H1 (cell line): Measurements from ENCODE around the gene SERPINA6. TPM values are rescaled to one million over a fixed set of nuclear protein-coding genes. Genes with fewer than 3 reads are reported as not detected.
"Not testable (repeated sequence)": the region's sequence is repeated elsewhere in the genome, so short reads cannot be mapped to it uniquely, and the experiment has no call there.

Experiments
- CTCF ChIA-PET: fragments of 300-600 bp; sonication (Branson Sonifier 250); formaldehyde crosslinking; loops from one replicate; lab custom pipeline; 2021; ENCODE audit not compliant: partially characterized antibody; lab: Charles Lee
- POLR2A ChIA-PET: fragments of 300-600 bp; sonication (Branson Sonifier 250); formaldehyde crosslinking; loops from one replicate; lab custom pipeline; 2021; ENCODE audit warnings: inconsistent platforms; ENCODE audit not compliant: partially characterized antibody; lab: Charles Lee
- DNase-seq, 2 experiments: peaks; one replicate each; pipeline versions ENCODE4 v3.0.0 to v3.0.0-alpha.2; 2010 to 2022; ENCODE audit warnings: low spot score in 2 of 2, low read depth in 1 of 2, mixed read lengths in 1 of 2
- FAIRE-seq: peaks from 2 replicates; lab custom pipeline; 2011; peaks lifted over from hg19 to GRCh38; lab: Jason Lieb, UNC
- H2AFZ ChIP-seq: 2 replicates; pipeline ENCODE4 v1.8.1; 2012; ENCODE audit warnings: low read length, inconsistent platforms
- H2AK5ac ChIP-seq: 2 replicates; pipeline ENCODE4 v1.6.1; 2013; ENCODE audit warnings: low read depth, low read length
- H2BK120ac ChIP-seq: replicated peaks from 2 replicates; pipeline ENCODE3; 2013; ENCODE audit warnings: low read depth, low read length, inconsistent platforms
- H2BK12ac ChIP-seq: 2 replicates; pipeline ENCODE4 v1.6.1; 2013; ENCODE audit warnings: low read depth, low read length
- H2BK15ac ChIP-seq: 2 replicates; pipeline ENCODE4 v1.6.1; 2013; ENCODE audit warnings: low read length
- H2BK20ac ChIP-seq: 2 replicates; pipeline ENCODE4 v1.6.1; 2013; ENCODE audit warnings: low read length
- H2BK5ac ChIP-seq: 2 replicates; pipeline ENCODE4 v1.6.1; 2013; ENCODE audit warnings: low read depth, low read length
- H3K14ac ChIP-seq: 2 replicates; pipeline ENCODE4 v1.6.1; 2013; ENCODE audit warnings: inconsistent platforms; ENCODE audit not compliant: insufficient read length
- H3K18ac ChIP-seq: 2 replicates; pipeline ENCODE4 v1.6.1; 2013; ENCODE audit warnings: low read length; ENCODE audit errors: extremely low read depth
- H3K23ac ChIP-seq: 2 replicates; pipeline ENCODE4 v1.6.1; 2013; ENCODE audit warnings: inconsistent platforms; ENCODE audit not compliant: insufficient read length
- H3K23me2 ChIP-seq: 2 replicates; pipeline ENCODE4 v1.6.1; 2013; ENCODE audit warnings: low read depth, low read length
- H3K27ac ChIP-seq: 2 replicates; pipeline ENCODE4 v1.6.1; 2011; ENCODE audit warnings: low read depth, low read length, inconsistent platforms
- H3K27me3 ChIP-seq, 4 experiments: replicated peaks in 1 of 4; 1 replicate in 1 of 4; 2 replicates in 3 of 4; pipeline versions ENCODE4 v1.6.1 to v1.8.1; 2011 to 2013; ENCODE audit warnings: low read length in 3 of 4, mild to moderate bottlenecking in 3 of 4, inconsistent platforms in 2 of 4, mixed read lengths in 2 of 4, moderate library complexity in 1 of 4; ENCODE audit not compliant: control insufficient read depth in 3 of 4, insufficient read depth in 3 of 4; ENCODE audit errors: extremely low read depth in 1 of 4
- H3K36me3 ChIP-seq, 4 experiments: 2 replicates each; pipeline versions ENCODE4 v1.6.1 to v1.8.1; 2011 to 2013; ENCODE audit warnings: mild to moderate bottlenecking in 4 of 4, low read length in 3 of 4, moderate library complexity in 2 of 4, control low read depth in 1 of 4, inconsistent platforms in 1 of 4; ENCODE audit not compliant: insufficient read depth in 4 of 4, control insufficient read depth in 2 of 4
- H3K4ac ChIP-seq: replicated peaks from 2 replicates; pipeline ENCODE3; 2013; ENCODE audit warnings: low read length, low read depth, mixed read lengths, inconsistent platforms; ENCODE audit not compliant: insufficient read length
- H3K4me1 ChIP-seq, 4 experiments: replicated peaks in 1 of 4; 1 replicate in 1 of 4; 2 replicates in 3 of 4; pipeline versions ENCODE4 v1.6.1 to v1.8.1; 2011 to 2013; ENCODE audit warnings: low read length in 3 of 4, inconsistent platforms in 2 of 4, mixed read lengths in 1 of 4; ENCODE audit not compliant: insufficient read depth in 4 of 4, control insufficient read depth in 3 of 4
- H3K4me2 ChIP-seq, 2 experiments: 2 replicates each; pipeline versions ENCODE4 v1.6.1 to v1.8.1; 2011 to 2013; ENCODE audit warnings: low read depth in 2 of 2, low read length in 2 of 2, control low read depth in 1 of 2, inconsistent platforms in 1 of 2, mild to moderate bottlenecking in 1 of 2; ENCODE audit not compliant: insufficient read depth in 1 of 2
- H3K4me3 ChIP-seq, 4 experiments: fragments of 200-600, 300-600 bp in 1 of 4; sonication (generic), shearing (Covaris generic), sonication (Bioruptor Twin) in 1 of 4; 2 replicates each; pipeline versions ENCODE4 v1.5.1 to v1.8.1; 2011 to 2016; ENCODE audit warnings: low read length in 4 of 4, low read depth in 3 of 4, control low read depth in 2 of 4, inconsistent platforms in 2 of 4, mild to moderate bottlenecking in 2 of 4, mixed read lengths in 1 of 4, moderate library complexity in 1 of 4; ENCODE audit not compliant: insufficient read depth in 2 of 4; ENCODE audit errors: extremely low read depth in 1 of 4
- H3K56ac ChIP-seq: replicated peaks from 2 replicates; pipeline ENCODE3; 2013; ENCODE audit warnings: low read depth, mild to moderate bottlenecking, mixed read lengths, low read length, inconsistent platforms; ENCODE audit not compliant: insufficient read length
- H3K79me1 ChIP-seq: 2 replicates; pipeline ENCODE4 v1.6.1; 2013; ENCODE audit warnings: low read depth, low read length, control low read depth
- H3K79me2 ChIP-seq, 2 experiments: 2 replicates each; pipeline versions ENCODE4 v1.6.1 to v1.8.1; 2012 to 2013; ENCODE audit warnings: low read length in 2 of 2, mild to moderate bottlenecking in 2 of 2, inconsistent platforms in 1 of 2; ENCODE audit not compliant: insufficient read depth in 2 of 2, control insufficient read depth in 1 of 2
- H3K9ac ChIP-seq, 4 experiments: replicated peaks in 1 of 4; 1 replicate in 1 of 4; 2 replicates in 3 of 4; pipeline versions ENCODE4 v1.6.1 to v1.8.1; 2011 to 2013; ENCODE audit warnings: low read depth in 3 of 4, low read length in 3 of 4, control low read depth in 2 of 4, mild to moderate bottlenecking in 2 of 4, moderate library complexity in 2 of 4, inconsistent platforms in 1 of 4; ENCODE audit errors: extremely low read depth in 1 of 4
- H3K9me3 ChIP-seq, 2 experiments: 2 replicates each; pipeline versions ENCODE4 v1.6.1 to v1.8.1; 2012 to 2013; ENCODE audit warnings: mild to moderate bottlenecking in 2 of 2, moderate library complexity in 2 of 2, control low read depth in 1 of 2, inconsistent platforms in 1 of 2, low read depth in 1 of 2, low read length in 1 of 2, mixed read lengths in 1 of 2; ENCODE audit not compliant: insufficient read depth in 2 of 2
- H4K20me1 ChIP-seq, 2 experiments: replicated peaks in 1 of 2; 2 replicates each; pipeline versions ENCODE3 to v1.8.1; 2011 to 2013; ENCODE audit warnings: inconsistent platforms in 2 of 2, low read length in 2 of 2, mild to moderate bottlenecking in 1 of 2; ENCODE audit not compliant: insufficient read depth in 2 of 2, control insufficient read depth in 1 of 2
- H4K5ac ChIP-seq: 2 replicates; pipeline ENCODE4 v1.6.1; 2013; ENCODE audit warnings: low read length, low read depth, mixed read lengths, inconsistent platforms; ENCODE audit not compliant: insufficient read length
- H4K8ac ChIP-seq: 2 replicates; pipeline ENCODE4 v1.8.0; 2013; ENCODE audit warnings: mild to moderate bottlenecking, moderate library complexity, low read length, inconsistent platforms; ENCODE audit not compliant: insufficient read depth; ENCODE audit errors: extremely low read depth
- H4K91ac ChIP-seq: replicated peaks from 2 replicates; pipeline ENCODE3; 2013; ENCODE audit warnings: low read length, mixed read lengths, inconsistent platforms; ENCODE audit not compliant: insufficient read length
- WGBS, 2 experiments: shearing (Covaris generic) in 1 of 2; methylation state at CpG; one replicate each; pipeline versions ENCODE4 v1.1.6 to v1.1.7; 2013 to 2015; ENCODE audit warnings: low lambda C conversion rate in 2 of 2, mixed read lengths in 2 of 2, inconsistent platforms in 1 of 2, low coverage in 1 of 2, missing lambda C conversion rate in 1 of 2; ENCODE audit not compliant: insufficient replicate concordance in 2 of 2, insufficient coverage in 1 of 2, insufficient read length in 1 of 2; ENCODE audit errors: extremely low coverage in 1 of 2, missing lambda C conversion rate in 1 of 2; 5-methylcytosine and 5-hydroxymethylcytosine counted together
- polyA plus RNA-seq, 7 experiments: library from polyadenylated mRNA; depleted of rRNA in 3 of 7; stranded (reverse) in 5 of 7; unstranded in 2 of 7; fragments of >200 nt in 5 of 7; fragments of 200-250 nt in 2 of 7; gene quantifications; 1 replicate in 5 of 7; 2 replicates in 1 of 7; 4 replicates in 1 of 7; pipeline versions ENCODE4 v1.2.1 to v1.2.3, GENCODE V29; 2011 to 2013; ENCODE audit warnings: missing spikeins in 2 of 7, mixed read lengths in 2 of 7
- total RNA-seq: library from RNA; stranded (reverse); fragmentation: NEBNext Ultra II Directional; extraction: Animal tissue kit (Norgen Biotek cat#: 25700); gene quantifications from 2 replicates; pipeline ENCODE4 v1.2.1, GENCODE V29; 2021

Gene SERPINA6
- total and polyA plus RNA-seq, 2 of the 8 experiments (the other 6 are each of a cell fraction or from before 2014, with no cell fraction given): not detected

- not testable (repeated sequence) for H4K5ac ChIP-seq, H2BK20ac ChIP-seq, H3K4me3 ChIP-seq, H2AK5ac ChIP-seq, H4K91ac ChIP-seq, H3K14ac ChIP-seq, H3K56ac ChIP-seq, H2BK15ac ChIP-seq, H2BK120ac ChIP-seq, DNase-seq, H3K79me1 ChIP-seq, H3K4me2 ChIP-seq, H3K9ac ChIP-seq, H3K36me3 ChIP-seq, H2AFZ ChIP-seq, H3K23ac ChIP-seq, H4K20me1 ChIP-seq, H4K8ac ChIP-seq, H3K4ac ChIP-seq, H3K18ac ChIP-seq, H3K9me3 ChIP-seq, H3K4me1 ChIP-seq, H3K27me3 ChIP-seq, H3K27ac ChIP-seq, H3K23me2 ChIP-seq, H3K79me2 ChIP-seq, FAIRE-seq, H2BK12ac ChIP-seq, H2BK5ac ChIP-seq
- CTCF ChIA-PET: interaction anchor here (1.8 to 1.9 kb wide), 2 partner anchors 11 to 167 kb away, joined by 6 read pairs; partner anchors contain the start of gene IFI27L2
- POLR2A ChIA-PET: interaction anchor here (0.6 kb wide), 1 partner anchor 27 kb away, joined by 3 read pairs; no protein-coding TSS in a partner anchor
- 94% methylated on average over 4 of the region's 4 CpGs; no CpG with 5 or more reads in 1 of the 2 experiments for WGBS, 2 experiments
Measured at GRCh38 chr14:94296181-94296545, 27.0 kb downstream of the SERPINA6 start.
